ENCODE data around the gene TEX2. TPM values are rescaled to one million over a fixed set of nuclear protein-coding genes. Genes with fewer than 3 reads are reported as not detected.

The TEX2 gene
- total and polyA plus RNA-seq, 9 of the 15 experiments (the other 6 are each of a cell fraction or from before 2014, with no cell fraction given): 4.1 to 27.6 (median 19.3) TPM

GRCh38 chr17:64133546-64134215, 129.4 kb downstream of the TEX2 start (continued):
- TF ChIP-seq TSHZ1 (CRISPR knock-in tag; IDR thresholded peaks at IDR 0.05): no peak
- no peak for TF ChIP-seq ZNF644 (tag; IDR thresholded peaks at IDR 0.05; ENCODE audit: low read depth)
- TF ChIP-seq CTCFL (IDR thresholded peaks at IDR 0.05; ENCODE audit: borderline replicate concordance, insufficient read depth, low read depth, low read length, poor library complexity, severe bottlenecking): no peak
- no peak for TF ChIP-seq HNRNPL (IDR thresholded peaks at IDR 0.05; ENCODE audit: low read depth, low read length)
- TF ChIP-seq CC2D1A (IDR thresholded peaks at IDR 0.05): peak; percentile 41; the same call in 1 of the 2 replicates
- TF ChIP-seq HNRNPUL1 (IDR thresholded peaks at IDR 0.05; ENCODE audit: low read length): no peak
- TF ChIP-seq ZNF197 (CRISPR knock-in tag; IDR thresholded peaks at IDR 0.05; ENCODE audit: low read depth): no peak
- no peak for TF ChIP-seq ZNF639 (CRISPR knock-in tag; conservative IDR thresholded peaks at IDR 0.05 in 1 of 2, IDR thresholded peaks at IDR 0.05 in 1 of 2)
- no peak for TF ChIP-seq BACH1 (tag; IDR thresholded peaks at IDR 0.05)
- TF ChIP-seq ZHX1 (conservative IDR thresholded peaks at IDR 0.05; ENCODE audit: low read length): no peak
- TF ChIP-seq LCOR (CRISPR knock-in tag; IDR thresholded peaks at IDR 0.05): 0 out of 2 replicates have a peak, but pooled peaks have one; percentile 53
- peak; percentile 21; the same call in 1 of the 2 replicates for TF ChIP-seq ZNF263 (CRISPR knock-in tag; IDR thresholded peaks at IDR 0.05; ENCODE audit: borderline replicate concordance)
- TF ChIP-seq THAP12 (CRISPR knock-in tag; IDR thresholded peaks at IDR 0.05): no peak
- 0 out of 2 replicates have a peak, but pooled peaks have one; percentile 6 for TF ChIP-seq MAFK (IDR thresholded peaks at IDR 0.05; ENCODE audit: low read length)
